ENCODE results near the gene SCD5.

DNA sequence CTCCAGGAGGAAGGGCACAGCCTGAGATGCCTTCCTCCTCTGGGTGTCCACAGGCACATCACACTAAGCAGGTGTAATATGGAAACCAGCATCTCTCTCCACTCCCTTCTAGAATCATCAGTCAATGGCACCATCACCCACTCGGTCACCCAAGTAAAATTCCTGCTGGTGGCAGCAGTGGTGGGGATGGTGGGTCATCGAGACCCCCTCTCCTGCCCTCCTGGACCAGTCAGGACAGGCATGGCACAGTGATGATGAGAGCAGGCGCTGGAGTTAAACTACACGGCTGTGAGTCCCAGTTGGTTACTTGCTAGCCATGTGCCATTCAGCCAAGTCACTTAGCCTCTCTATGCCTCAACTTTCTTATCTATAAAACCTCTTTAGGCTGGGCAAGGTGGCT, 42.5 kb downstream of the SCD5 start:
- TF ChIP-seq CTCF (IDR thresholded peaks at IDR 0.05) (no peak), POLR2A (IDR thresholded peaks at IDR 0.05) (no peak)

All from right lobe of liver (tissue), 4 donors.